Neural cell (in vitro differentiated cells): ENCODE measurements around the gene NAA38. TPM values are rescaled to one million over a fixed set of nuclear protein-coding genes. Genes with fewer than 3 reads are reported as not detected.
A peak's percentile ranks its signal among the peaks of the same experiment; 100 is the strongest.

Experiments
- H2AFZ ChIP-seq: fragments of 200-600, 300-800 bp; sonication (generic), shearing (Covaris generic); 2 replicates; pipeline ENCODE4 v1.6.0; 2014; ENCODE audit warnings: low read depth, mild to moderate bottlenecking, antibody characterized with exemption, low read length, moderate library complexity
- H3F3A ChIP-seq: fragments of 200-600 bp; shearing (Covaris generic); 2 replicates; pipeline ENCODE4 v1.6.1; 2016; ENCODE audit warnings: mild to moderate bottlenecking, moderate library complexity, mixed read lengths, antibody characterized with exemption, low read length; ENCODE audit not compliant: insufficient read depth, poor library complexity, severe bottlenecking
- H3K27ac ChIP-seq: fragments of 200-600, 300-800 bp; sonication (generic), shearing (Covaris generic); 2 replicates; pipeline ENCODE4 v1.5.1; 2014; ENCODE audit warnings: mild to moderate bottlenecking, low read length, moderate library complexity
- H3K27me3 ChIP-seq: fragments of 300-800, 200-600 bp; sonication (generic), shearing (Covaris generic); 2 replicates; pipeline ENCODE4 v1.6.0; 2014; ENCODE audit warnings: mild to moderate bottlenecking, low read depth, low read length, moderate library complexity; ENCODE audit not compliant: insufficient read depth
- H3K36me3 ChIP-seq: fragments of 300-800, 200-600 bp; sonication (generic), shearing (Covaris generic); 2 replicates; pipeline ENCODE4 v1.5.1; 2014; ENCODE audit warnings: mild to moderate bottlenecking, antibody characterized with exemption, low read length, moderate library complexity; ENCODE audit not compliant: insufficient read depth
- H3K4me2 ChIP-seq: fragments of 300-800, 200-600 bp; sonication (generic), shearing (Covaris generic); 2 replicates; pipeline ENCODE4 v1.6.0; 2014; ENCODE audit warnings: mild to moderate bottlenecking, low read length
- H3K4me3 ChIP-seq: fragments of 300-800, 200-600 bp; sonication (generic), shearing (Covaris generic); 2 replicates; pipeline ENCODE4 v1.5.1; 2014; ENCODE audit warnings: mild to moderate bottlenecking, low read length, moderate library complexity
- H3K79me2 ChIP-seq: fragments of 200-600 bp; shearing (Covaris generic); replicated peaks from 2 replicates; pipeline ENCODE4 v1.6.0; 2014; ENCODE audit warnings: mild to moderate bottlenecking, low read length, moderate library complexity; ENCODE audit not compliant: insufficient read depth
- H3K9ac ChIP-seq: fragments of 300-800, 200-600 bp; sonication (generic), shearing (Covaris generic); 2 replicates; pipeline ENCODE4 v1.6.1; 2016; ENCODE audit warnings: mild to moderate bottlenecking, low read length, mixed read lengths
- H3K9me2 ChIP-seq: fragments of 200-600 bp; shearing (Covaris generic); 2 replicates; pipeline ENCODE4 v1.6.1; 2016; ENCODE audit warnings: mild to moderate bottlenecking, low read length, mixed read lengths; ENCODE audit not compliant: insufficient read depth
- H3K9me3 ChIP-seq: fragments of 200-600, 300-800 bp; sonication (generic), shearing (Covaris generic); 2 replicates; pipeline ENCODE4 v1.6.1; 2016; ENCODE audit warnings: mild to moderate bottlenecking, mixed run types, low read length, moderate library complexity, mixed read lengths
- H4K20me1 ChIP-seq: fragments of 200-600 bp; shearing (Covaris generic); 2 replicates; pipeline ENCODE4 v1.6.1; 2016; ENCODE audit warnings: mild to moderate bottlenecking, mixed run types; ENCODE audit not compliant: insufficient read depth
- CTCF ChIP-seq: fragments of 450-650 bp; IDR thresholded peaks from 2 replicates; pipeline ENCODE4 v1.5.1; 2014; ENCODE audit warnings: antibody characterized with exemption, mild to moderate bottlenecking, moderate library complexity; ENCODE audit not compliant: poor library complexity, severe bottlenecking
- EP300 ChIP-seq: fragments of 450-650 bp; conservative IDR thresholded peaks from 2 replicates; pipeline ENCODE4 v1.6.1; 2014; ENCODE audit warnings: antibody characterized with exemption, mild to moderate bottlenecking, moderate library complexity; ENCODE audit not compliant: poor library complexity, severe bottlenecking
- EZH2 ChIP-seq: fragments of 200-600, 300-800 bp; shearing (Covaris generic), sonication (generic); IDR thresholded peaks from 2 replicates; pipeline ENCODE4 v1.6.1; 2014; ENCODE audit warnings: antibody characterized with exemption, low read length, borderline replicate concordance, mild to moderate bottlenecking; ENCODE audit not compliant: insufficient read depth, poor library complexity, severe bottlenecking
- MXI1 ChIP-seq: fragments of 450-650 bp; conservative IDR thresholded peaks from 2 replicates; pipeline ENCODE4 v1.6.1; 2014; ENCODE audit warnings: antibody characterized with exemption, mild to moderate bottlenecking; ENCODE audit not compliant: poor library complexity, severe bottlenecking
- POLR2AphosphoS5 ChIP-seq: IDR thresholded peaks from 2 replicates; pipeline ENCODE4 v1.6.1; 2012
- RAD21 ChIP-seq: fragments of 450-650 bp; conservative IDR thresholded peaks from 2 replicates; pipeline ENCODE4 v1.6.1; 2014; ENCODE audit warnings: antibody characterized with exemption, mild to moderate bottlenecking, moderate library complexity
- REST ChIP-seq: IDR thresholded peaks from 2 replicates; pipeline ENCODE4 v1.6.1; 2012; ENCODE audit warnings: borderline replicate concordance
- SMC3 ChIP-seq: fragments of 450-650 bp; conservative IDR thresholded peaks from 2 replicates; pipeline ENCODE4 v1.6.1; 2014; ENCODE audit warnings: antibody characterized with exemption, mild to moderate bottlenecking, moderate library complexity; ENCODE audit not compliant: poor library complexity
- TAF1 ChIP-seq: IDR thresholded peaks from 2 replicates; pipeline ENCODE4 v1.6.1; 2012; ENCODE audit warnings: low read depth
- polyA plus RNA-seq: library from polyadenylated mRNA; depleted of rRNA; stranded (reverse); fragments of >200 nt; gene quantifications from 2 replicates; pipeline ENCODE4 v1.2.3, GENCODE V29; 2014

Gene NAA38
- polyA plus RNA-seq, 1 donor from 2014 or later: 110 TPM

- Histone ChIP-seq H3K9me3 (no peaks in the 10 kb centered on the region), H3K4me2 (no peak overlapping the region), H3K27ac (no peak overlapping the region), H3K36me3 (peaks cover 18% of the 10 kb centered on the region), H2AFZ (no peak overlapping the region), H3K27me3 (no peaks in the 10 kb centered on the region), H3K79me2 (peaks cover 4% of the 10 kb centered on the region), H3K4me3 (no peak overlapping the region), H3K9me2 (no peaks in the 10 kb centered on the region), H3K9ac (no peak overlapping the region), H4K20me1 (no peaks in the 10 kb centered on the region), H3F3A (no peaks in the 10 kb centered on the region)
- TF ChIP-seq CTCF (peak; percentile 39), EZH2 (no peak), RAD21 (peak; percentile 51), TAF1 (no peak), SMC3 (peak; percentile 59)
Measured at GRCh38 chr17:7897773-7898172, 40.4 kb upstream of the NAA38 start.

- no peak overlapping the region for H3K4me3 ChIP-seq
- H3K36me3 ChIP-seq: peaks cover 18% of the 10 kb centered on the region
- H3K9me3 ChIP-seq: no peaks in the 10 kb centered on the region
- no peak overlapping the region for H3K27ac ChIP-seq
- TF ChIP-seq MXI1 (no peak), SMC3 (no peak), EZH2 (no peak), CTCF (no peak), REST (no peak), POLR2AphosphoS5 (no peak), EP300 (no peak), TAF1 (no peak), RAD21 (no peak)
- H3F3A ChIP-seq: no peaks in the 10 kb centered on the region
- H3K4me2 ChIP-seq: no peak overlapping the region
- no peaks in the 10 kb centered on the region for H4K20me1 ChIP-seq
- no peak overlapping the region for H2AFZ ChIP-seq
- no peaks in the 10 kb centered on the region for H3K9me2 ChIP-seq
- no peak overlapping the region for H3K9ac ChIP-seq
- H3K79me2 ChIP-seq: peaks cover 5% of the 10 kb centered on the region
- no peaks in the 10 kb centered on the region for H3K27me3 ChIP-seq
Measured at GRCh38 chr17:7897090-7897489, 39.7 kb upstream of the NAA38 start.
